AG10803 (cell line): ENCODE measurements around the gene LDHA.
A peak's percentile ranks its signal among the peaks of the same experiment; 100 is the strongest.

Source experiments
- DNase-seq: peaks from one replicate; pipeline ENCODE4 v3.0.0; 2010; ENCODE audit warnings: low read depth
- H3K4me3 ChIP-seq: 2 replicates; pipeline ENCODE4 v1.5.1; 2011; ENCODE audit warnings: mild to moderate bottlenecking, low read length, control low read depth
- TF ChIP-seq, protein P1 (sequence below): conservative IDR thresholded peaks from 2 replicates; pipeline ENCODE4 v1.5.1; 2011; ENCODE audit warnings: mild to moderate bottlenecking, low read length, control low read depth, inconsistent platforms

LDHA gene

GRCh38 chr11:18374956-18375355 lies 19.4 kb upstream of the LDHA start:
- TF ChIP-seq, protein P1, sequence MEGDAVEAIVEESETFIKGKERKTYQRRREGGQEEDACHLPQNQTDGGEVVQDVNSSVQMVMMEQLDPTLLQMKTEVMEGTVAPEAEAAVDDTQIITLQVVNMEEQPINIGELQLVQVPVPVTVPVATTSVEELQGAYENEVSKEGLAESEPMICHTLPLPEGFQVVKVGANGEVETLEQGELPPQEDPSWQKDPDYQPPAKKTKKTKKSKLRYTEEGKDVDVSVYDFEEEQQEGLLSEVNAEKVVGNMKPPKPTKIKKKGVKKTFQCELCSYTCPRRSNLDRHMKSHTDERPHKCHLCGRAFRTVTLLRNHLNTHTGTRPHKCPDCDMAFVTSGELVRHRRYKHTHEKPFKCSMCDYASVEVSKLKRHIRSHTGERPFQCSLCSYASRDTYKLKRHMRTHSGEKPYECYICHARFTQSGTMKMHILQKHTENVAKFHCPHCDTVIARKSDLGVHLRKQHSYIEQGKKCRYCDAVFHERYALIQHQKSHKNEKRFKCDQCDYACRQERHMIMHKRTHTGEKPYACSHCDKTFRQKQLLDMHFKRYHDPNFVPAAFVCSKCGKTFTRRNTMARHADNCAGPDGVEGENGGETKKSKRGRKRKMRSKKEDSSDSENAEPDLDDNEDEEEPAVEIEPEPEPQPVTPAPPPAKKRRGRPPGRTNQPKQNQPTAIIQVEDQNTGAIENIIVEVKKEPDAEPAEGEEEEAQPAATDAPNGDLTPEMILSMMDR: no peak
- H3K4me3 ChIP-seq: no peak overlapping the region
- no peak for DNase-seq

DNA sequence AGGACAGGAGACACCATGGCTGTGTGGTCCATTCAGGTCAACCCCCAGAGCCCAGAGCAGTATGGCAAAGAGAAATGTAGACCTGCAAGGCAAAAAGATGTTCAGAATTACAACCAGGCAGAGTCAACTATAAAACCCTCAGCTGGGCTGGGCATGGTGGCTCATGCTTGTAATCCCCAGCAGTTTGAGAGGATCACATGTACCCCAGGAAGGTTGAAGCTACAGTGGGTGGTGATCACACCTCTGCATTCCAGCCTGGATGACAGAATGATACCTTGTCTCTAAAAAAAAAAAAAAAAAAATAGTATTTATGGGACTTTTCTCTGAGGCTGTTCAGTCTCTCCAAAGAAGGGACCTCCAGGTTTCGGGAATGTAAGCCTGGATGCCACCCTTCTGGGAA lies 18.4 kb upstream of the LDHA start:
- no peak overlapping the region for H3K4me3 ChIP-seq
- no peak for DNase-seq
- TF ChIP-seq, protein P1: no peak

GRCh38 chr11:18379201-18379600 lies 15.2 kb upstream of the LDHA start:
- DNase-seq: no peak
- no peak overlapping the region for H3K4me3 ChIP-seq
- TF ChIP-seq, protein P1: no peak

DNA sequence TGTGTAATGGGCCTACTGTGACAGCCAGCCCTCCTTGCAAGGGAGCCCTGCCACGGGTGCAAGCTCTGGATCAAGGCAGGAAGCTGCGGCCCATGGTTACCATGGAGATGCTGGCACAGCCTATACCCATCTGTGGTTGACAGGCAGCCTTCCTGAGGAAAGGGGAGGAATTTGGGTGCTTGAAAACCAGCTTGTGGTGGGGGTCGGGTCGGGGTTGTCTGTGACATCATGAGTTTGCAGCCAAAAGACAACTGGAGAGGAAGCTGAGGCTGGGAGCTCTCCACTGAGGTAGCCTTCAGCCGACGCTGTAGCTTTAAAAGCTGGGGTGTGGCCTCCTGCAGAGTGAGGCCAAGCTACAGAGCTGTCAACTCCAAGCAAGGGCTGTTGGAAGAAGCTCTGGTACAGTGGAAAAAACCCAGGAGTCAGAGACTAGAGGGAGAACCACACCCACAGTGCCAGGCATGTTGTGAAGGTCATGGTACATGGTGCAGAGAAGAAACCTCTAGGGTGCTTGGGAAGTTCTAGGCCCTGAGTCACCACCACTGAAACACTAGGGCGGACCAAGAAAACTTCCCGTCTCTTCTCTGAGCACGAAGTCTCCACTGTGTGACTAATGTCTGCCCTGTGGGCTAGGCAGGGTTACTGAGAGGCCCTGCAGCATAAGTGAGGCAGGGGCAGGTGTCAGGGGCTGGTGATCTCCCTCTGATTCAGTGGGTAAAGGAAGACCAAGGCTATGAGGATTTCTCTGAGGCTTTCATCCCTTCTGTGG lies 10.8 kb upstream of the LDHA start:
- DNase-seq: peak; percentile 99
- TF ChIP-seq, protein P1: no peak
- peak overlapping the region; percentile 35 for H3K4me3 ChIP-seq

DNA sequence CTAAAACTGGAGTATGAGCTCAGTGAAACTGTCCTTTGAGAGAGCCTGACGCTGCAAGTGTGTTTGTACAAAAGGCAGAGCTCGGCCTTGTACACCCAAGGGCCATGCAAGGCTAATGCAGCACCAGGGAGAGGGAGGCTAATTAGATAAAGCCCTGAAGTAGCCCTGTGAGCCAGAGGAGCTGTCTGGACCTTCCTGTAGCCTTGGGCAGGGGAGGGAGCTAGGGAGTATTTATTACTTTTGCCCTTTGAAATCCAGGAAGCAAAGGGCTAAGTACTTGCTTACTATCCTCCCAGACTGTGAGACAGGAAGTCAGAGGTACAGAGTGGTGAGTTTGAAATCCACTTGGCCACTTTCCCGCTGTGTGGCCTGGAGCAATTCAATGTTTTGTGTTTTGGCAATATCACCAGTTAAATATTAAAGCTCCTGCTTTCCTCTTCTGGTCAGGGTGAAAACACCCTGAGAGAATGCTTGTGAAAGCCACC lies 10.2 kb upstream of the LDHA start:
- DNase-seq: peak; percentile 98
- peak overlapping the region; percentile 29 for H3K4me3 ChIP-seq

DNA sequence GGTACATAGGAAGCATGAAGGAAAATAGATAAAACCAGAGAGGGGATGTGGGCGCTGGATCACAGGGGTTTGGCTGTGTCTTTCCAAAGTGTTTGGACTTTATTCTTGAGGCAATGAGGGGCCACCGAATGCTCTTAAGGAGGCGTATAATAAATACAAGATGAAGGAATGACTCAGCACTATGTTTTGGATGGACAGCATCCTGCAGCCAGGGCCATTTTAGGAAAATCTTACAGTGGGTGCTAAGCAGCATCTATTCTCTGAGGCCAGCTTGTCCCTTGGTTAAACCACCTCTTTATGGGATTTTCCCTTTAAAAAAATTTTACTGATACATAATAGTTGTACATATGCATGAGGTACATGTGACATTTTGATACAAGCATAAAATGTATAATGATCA lies 4.3 kb upstream of the LDHA start:
- DNase-seq: no peak
- no peak overlapping the region for H3K4me3 ChIP-seq
- TF ChIP-seq, protein P1: no peak

More for the DNA sequence above, 10.2 kb upstream of the LDHA start:
- TF ChIP-seq, protein P1: 0 out of 2 replicates have a peak, but pooled peaks have one; percentile 5
